Activated CD8-positive, alpha-beta memory T cell treated with anti-CD3 and anti-CD28 coated beads, Interleukin-2, amount 10 ng/mL, durations not matched to agents 7 days and 5 days (primary cell): ENCODE measurements around the gene MEIS3. TPM values are rescaled to one million over a fixed set of nuclear protein-coding genes. Genes with fewer than 3 reads are reported as not detected.
A peak's percentile ranks its signal among the peaks of the same experiment; 100 is the strongest.

ENCODE experiments used
- ATAC-seq: fragments of 150-1000 bp; cut with Tn5 transposase; one replicate; pipeline ENCODE4 v1.10.0; 2021; ENCODE audit warnings: moderate library complexity
- CTCF ChIA-PET: fragments of 350-600 bp; sonication (Branson Sonifier 250); formaldehyde crosslinking; loops from one replicate; lab custom pipeline; 2021; ENCODE audit warnings: antibody characterized with exemption; lab: Charles Lee
- DNase-seq: peaks from one replicate; pipeline ENCODE4 v3.0.0-alpha.2; 2020
- H3K27ac Mint-ChIP-seq: one replicate; pipeline ENCODE4 v1.8.0; 2021; ENCODE audit warnings: mild to moderate bottlenecking, mixed read lengths
- H3K27me3 Mint-ChIP-seq: one replicate; pipeline ENCODE4 v1.8.0; 2021; ENCODE audit warnings: mixed read lengths
- H3K36me3 Mint-ChIP-seq: one replicate; pipeline ENCODE4 v1.8.0; 2021; ENCODE audit warnings: mild to moderate bottlenecking, mixed read lengths
- H3K4me1 Mint-ChIP-seq: one replicate; pipeline ENCODE4 v1.8.0; 2021; ENCODE audit warnings: mixed read lengths
- H3K4me3 Mint-ChIP-seq: one replicate; pipeline ENCODE4 v1.8.0; 2021; ENCODE audit warnings: mild to moderate bottlenecking, moderate library complexity, mixed read lengths
- H3K9me3 Mint-ChIP-seq: one replicate; pipeline ENCODE4 v1.8.0; 2022; ENCODE audit warnings: low read depth, mixed read lengths
- total RNA-seq, 2 experiments: library from RNA; stranded (reverse); gene quantifications; one replicate each; pipeline ENCODE4 v1.2.3, GENCODE V29; 2021

MEIS3 gene
- total RNA-seq, 2 experiments from 2014 or later, result not detected

- no peaks in the 10 kb centered on the region for H3K9me3 Mint-ChIP-seq
- peaks cover 71% of the 10 kb centered on the region for H3K27me3 Mint-ChIP-seq
- peak; percentile 61 for DNase-seq
- H3K4me3 Mint-ChIP-seq, result peak overlapping the region; percentile 39
- H3K4me1 Mint-ChIP-seq, result peaks cover 40% of the 10 kb centered on the region
- peak overlapping the region; percentile 30 for H3K27ac Mint-ChIP-seq
- CTCF ChIA-PET, result interaction anchor here (0.6 to 4.6 kb wide), 6 partner anchors 11 to 253 kb away, joined by 3 to 40 read pairs (median 4); partner anchors contain the start of genes DHX34 and KPTN
- ATAC-seq, result peak; percentile 49
- peaks cover 2% of the 10 kb centered on the region for H3K36me3 Mint-ChIP-seq
These were observed 27.5 kb upstream of the MEIS3 start for GRCh38 chr19:47446534-47447469.

- CTCF ChIA-PET, result interaction anchor here (1.1 to 4.6 kb wide), 5 partner anchors 10 to 254 kb away, joined by 4 to 40 read pairs (median 5); partner anchors contain the start of gene KPTN
- DNase-seq, result peak; percentile 71
- Mint-ChIP-seq H3K4me1 (peaks cover 40% of the 10 kb centered on the region), H3K27me3 (peaks cover 77% of the 10 kb centered on the region), H3K4me3 (no peak overlapping the region), H3K36me3 (peaks cover 2% of the 10 kb centered on the region), H3K9me3 (no peaks in the 10 kb centered on the region), H3K27ac (no peak overlapping the region)
- ATAC-seq, result peak; percentile 40
These were observed 26.6 kb upstream of the MEIS3 start for GRCh38 chr19:47445937-47446402.

GRCh38 chr19:47445527-47445926, 26.2 kb upstream of the MEIS3 start:
- no peak overlapping the region for H3K4me3 Mint-ChIP-seq
- CTCF ChIA-PET, result interaction anchor here (1.1 to 4.6 kb wide), 4 partner anchors 10 to 254 kb away, joined by 4 to 40 read pairs (median 6); no protein-coding TSS in a partner anchor
- peaks cover 2% of the 10 kb centered on the region for H3K36me3 Mint-ChIP-seq
- no peak for DNase-seq
- H3K4me1 Mint-ChIP-seq, result peaks cover 40% of the 10 kb centered on the region
- no peak overlapping the region for H3K27ac Mint-ChIP-seq
- no peak for ATAC-seq
- H3K9me3 Mint-ChIP-seq, result no peaks in the 10 kb centered on the region
- peaks cover 76% of the 10 kb centered on the region for H3K27me3 Mint-ChIP-seq

GRCh38 chr19:47444388-47444821, 25.1 kb upstream of the MEIS3 start:
- DNase-seq, result no peak
- Mint-ChIP-seq H3K9me3 (no peaks in the 10 kb centered on the region), H3K36me3 (peaks cover 2% of the 10 kb centered on the region), H3K27me3 (peaks cover 74% of the 10 kb centered on the region), H3K4me1 (peaks cover 40% of the 10 kb centered on the region), H3K27ac (no peak overlapping the region), H3K4me3 (no peak overlapping the region)
- no peak for ATAC-seq
- CTCF ChIA-PET, result interaction anchor here (1.8 to 2.4 kb wide), 2 partner anchors 15 to 16 kb away, joined by 5 to 8 read pairs; no protein-coding TSS in a partner anchor

- Mint-ChIP-seq H3K27me3 (peaks cover 70% of the 10 kb centered on the region), H3K4me3 (no peak overlapping the region)
- CTCF ChIA-PET, result interaction anchor here (0.7 to 16.9 kb wide), 3 partner anchors 15 to 261 kb away, joined by 3 to 408 read pairs (median 8); partner anchors contain the start of gene EHD2
These were observed 24.0 kb upstream of the MEIS3 start for GRCh38 chr19:47443331-47443730.

GRCh38 chr19:47438793-47439220, 19.5 kb upstream of the MEIS3 start:
- ATAC-seq (no peak), DNase-seq (no peak)
- peaks cover 51% of the 10 kb centered on the region for H3K27me3 Mint-ChIP-seq
- no peaks in the 10 kb centered on the region for H3K9me3 Mint-ChIP-seq
- H3K4me3 Mint-ChIP-seq, result no peak overlapping the region
- no peaks in the 10 kb centered on the region for H3K36me3 Mint-ChIP-seq
- peaks cover 40% of the 10 kb centered on the region for H3K4me1 Mint-ChIP-seq
- CTCF ChIA-PET, result interaction anchor here (0.8 to 16.9 kb wide), 6 partner anchors 9 to 266 kb away, joined by 3 to 408 read pairs (median 5); partner anchors contain the start of genes EHD2, KPTN and NAPA
- no peak overlapping the region for H3K27ac Mint-ChIP-seq

More at GRCh38 chr19:47443331-47443730, 24.0 kb upstream of the MEIS3 start:
- no peak overlapping the region for H3K27ac Mint-ChIP-seq
- ATAC-seq, result no peak
- peaks cover 2% of the 10 kb centered on the region for H3K36me3 Mint-ChIP-seq
- no peak for DNase-seq
- H3K4me1 Mint-ChIP-seq, result peaks cover 40% of the 10 kb centered on the region
- H3K9me3 Mint-ChIP-seq, result no peaks in the 10 kb centered on the region

- DNase-seq, result no peak
- no peak overlapping the region for H3K27ac Mint-ChIP-seq
- no peak for ATAC-seq
- H3K27me3 Mint-ChIP-seq, result peaks cover 41% of the 10 kb centered on the region
- peaks cover 44% of the 10 kb centered on the region for H3K4me1 Mint-ChIP-seq
- H3K36me3 Mint-ChIP-seq, result no peaks in the 10 kb centered on the region
- CTCF ChIA-PET, result interaction anchor here (0.8 to 16.9 kb wide), 9 partner anchors 9 to 278 kb away, joined by 3 to 408 read pairs (median 6); partner anchors contain the start of genes EHD2, INAFM1, KPTN and NAPA
- H3K4me3 Mint-ChIP-seq, result no peak overlapping the region
- H3K9me3 Mint-ChIP-seq, result no peaks in the 10 kb centered on the region
These were observed 18.2 kb upstream of the MEIS3 start for GRCh38 chr19:47437500-47437899.

GRCh38 chr19:47436712-47437401, 17.5 kb upstream of the MEIS3 start:
- no peaks in the 10 kb centered on the region for H3K36me3 Mint-ChIP-seq
- peak; percentile 90 for ATAC-seq
- peak; percentile 86 for DNase-seq
- CTCF ChIA-PET, result interaction anchor here (0.5 to 16.9 kb wide), 38 partner anchors 9 to 328 kb away, joined by 3 to 408 read pairs (median 4); partner anchors contain the start of genes DHX34, EHD2, INAFM1 and KPTN
- H3K27ac Mint-ChIP-seq, result no peak overlapping the region
- H3K27me3 Mint-ChIP-seq, result peaks cover 37% of the 10 kb centered on the region
- peaks cover 49% of the 10 kb centered on the region for H3K4me1 Mint-ChIP-seq
- H3K4me3 Mint-ChIP-seq, result no peak overlapping the region
- H3K9me3 Mint-ChIP-seq, result no peaks in the 10 kb centered on the region

- H3K36me3 Mint-ChIP-seq, result no peaks in the 10 kb centered on the region
- CTCF ChIA-PET, result interaction anchor here (1.0 to 16.9 kb wide), 24 partner anchors 8 to 305 kb away, joined by 3 to 408 read pairs (median 6); partner anchors contain the start of genes DHX34, EHD2, INAFM1 and KPTN
- peaks cover 35% of the 10 kb centered on the region for H3K27me3 Mint-ChIP-seq
- ATAC-seq (no peak), DNase-seq (no peak)
- peak overlapping the region; percentile 21 for H3K27ac Mint-ChIP-seq
- peak overlapping the region; percentile 27 for H3K4me3 Mint-ChIP-seq
- H3K4me1 Mint-ChIP-seq, result peaks cover 52% of the 10 kb centered on the region
- no peaks in the 10 kb centered on the region for H3K9me3 Mint-ChIP-seq
These were observed 16.6 kb upstream of the MEIS3 start for GRCh38 chr19:47435883-47436417.

- CTCF ChIA-PET, result interaction anchor here (0.7 to 16.9 kb wide), 9 partner anchors 12 to 269 kb away, joined by 3 to 408 read pairs (median 11); partner anchors contain the start of genes EHD2, KPTN and NAPA
- H3K36me3 Mint-ChIP-seq, result no peaks in the 10 kb centered on the region
- peak overlapping the region; percentile 81 for H3K27ac Mint-ChIP-seq
- DNase-seq, result peak; percentile 75
- H3K4me3 Mint-ChIP-seq, result peak overlapping the region; percentile 57
- peak; percentile 68 for ATAC-seq
- peaks cover 41% of the 10 kb centered on the region for H3K27me3 Mint-ChIP-seq
- H3K9me3 Mint-ChIP-seq, result no peaks in the 10 kb centered on the region
- H3K4me1 Mint-ChIP-seq, result peaks cover 57% of the 10 kb centered on the region
These were observed 15.9 kb upstream of the MEIS3 start for GRCh38 chr19:47435196-47435595.

GRCh38 chr19:47434088-47434487, 14.8 kb upstream of the MEIS3 start:
- Mint-ChIP-seq H3K27ac (no peak overlapping the region), H3K4me1 (peaks cover 66% of the 10 kb centered on the region), H3K4me3 (no peak overlapping the region), H3K27me3 (peaks cover 45% of the 10 kb centered on the region), H3K9me3 (no peaks in the 10 kb centered on the region), H3K36me3 (no peaks in the 10 kb centered on the region)
- no peak for DNase-seq
- CTCF ChIA-PET, result interaction anchor here (1.3 to 16.9 kb wide), 8 partner anchors 13 to 270 kb away, joined by 3 to 408 read pairs (median 8); partner anchors contain the start of genes DHX34, EHD2, KPTN and NAPA
- ATAC-seq, result no peak

- CTCF ChIA-PET, result interaction anchor here (1.5 to 16.9 kb wide), 4 partner anchors 51 to 271 kb away, joined by 5 to 408 read pairs (median 35); partner anchors contain the start of genes DHX34, EHD2, KPTN and NAPA
These were observed 13.8 kb upstream of the MEIS3 start for GRCh38 chr19:47433121-47433520.

More at GRCh38 chr19:47433121-47433520, 13.8 kb upstream of the MEIS3 start:
- Mint-ChIP-seq H3K4me1 (peaks cover 68% of the 10 kb centered on the region), H3K4me3 (no peak overlapping the region), H3K27ac (peak overlapping the region; percentile 52), H3K36me3 (no peaks in the 10 kb centered on the region), H3K9me3 (no peaks in the 10 kb centered on the region), H3K27me3 (peaks cover 40% of the 10 kb centered on the region)
- DNase-seq (no peak), ATAC-seq (no peak)
